Mucosa of descending colon (tissue), 3 donors: ENCODE measurements around the gene VKORC1. TPM values are rescaled to one million over a fixed set of nuclear protein-coding genes. Genes with fewer than 3 reads are reported as not detected.

Experiments used
- ATAC-seq: fragments of 200-7000 bp; cut with Tn5 transposase; one replicate; pipeline ENCODE4 v1.9.1; 2020; ENCODE audit warnings: mild to moderate bottlenecking, moderate library complexity
- DNase-seq, 3 donors: peaks; one replicate each; pipeline ENCODE4 v3.0.0-alpha.2; 2020
- H3K36me3 ChIP-seq: fragments of 200-600 bp; one replicate; pipeline ENCODE4 v1.8.0; 2021; ENCODE audit warnings: low read depth, mild to moderate bottlenecking
- H3K4me1 ChIP-seq: fragments of 200-600 bp; one replicate; pipeline ENCODE4 v1.8.0; 2021; ENCODE audit warnings: low read depth, mild to moderate bottlenecking
- H3K4me3 ChIP-seq: fragments of 200-600 bp; one replicate; pipeline ENCODE4 v1.8.0; 2021; ENCODE audit warnings: mild to moderate bottlenecking
- H3K9me3 ChIP-seq: fragments of 200-600 bp; one replicate; pipeline ENCODE4 v1.8.0; 2021; ENCODE audit warnings: mild to moderate bottlenecking
- intact Hi-C, 2 donors: fragments of 100-400 bp; cut with DNase I in 1 of 2; cut with micrococcal nuclease in 1 of 2; formaldehyde crosslinking; loops; one replicate each; pipeline versions ENCODE4 v1.11.0 to v1.11.1; 2022; cut with DNase I, micrococcal nuclease
- total RNA-seq, 3 donors: library from RNA; stranded (reverse); fragmentation: NEBNext Ultra II Directional in 2 of 3; extraction: Animal tissue kit (Norgen Biotek cat#: 25700) in 2 of 3; gene quantifications; one replicate each; pipeline versions ENCODE4 v1.2.1 to v1.2.4, GENCODE V29; 2021 to 2023
- TF ChIP-seq, protein P1 (sequence below): fragments of 200-600 bp; IDR thresholded peaks from one replicate; pipeline ENCODE4 v1.8.0; 2022; ENCODE audit warnings: antibody characterized with exemption, mild to moderate bottlenecking
- donor health status: DM: no; HTN: no; CAD: no; lungs with moderate emphysema.
- donor health status: DM: no; HTN: no; CAD: no.
- donor health status: DM: no; HTN: yes; CAD: no.

VKORC1 gene
- total RNA-seq, 3 donors from 2014 or later: 31.9 to 67.9 (median 41.3) TPM

GRCh38 chr16:31079342-31079944 lies 15.2 kb downstream of the VKORC1 start:
- ATAC-seq: no peak
- H3K36me3 ChIP-seq: peaks cover 3% of the 10 kb centered on the region
- TF ChIP-seq, protein P1, sequence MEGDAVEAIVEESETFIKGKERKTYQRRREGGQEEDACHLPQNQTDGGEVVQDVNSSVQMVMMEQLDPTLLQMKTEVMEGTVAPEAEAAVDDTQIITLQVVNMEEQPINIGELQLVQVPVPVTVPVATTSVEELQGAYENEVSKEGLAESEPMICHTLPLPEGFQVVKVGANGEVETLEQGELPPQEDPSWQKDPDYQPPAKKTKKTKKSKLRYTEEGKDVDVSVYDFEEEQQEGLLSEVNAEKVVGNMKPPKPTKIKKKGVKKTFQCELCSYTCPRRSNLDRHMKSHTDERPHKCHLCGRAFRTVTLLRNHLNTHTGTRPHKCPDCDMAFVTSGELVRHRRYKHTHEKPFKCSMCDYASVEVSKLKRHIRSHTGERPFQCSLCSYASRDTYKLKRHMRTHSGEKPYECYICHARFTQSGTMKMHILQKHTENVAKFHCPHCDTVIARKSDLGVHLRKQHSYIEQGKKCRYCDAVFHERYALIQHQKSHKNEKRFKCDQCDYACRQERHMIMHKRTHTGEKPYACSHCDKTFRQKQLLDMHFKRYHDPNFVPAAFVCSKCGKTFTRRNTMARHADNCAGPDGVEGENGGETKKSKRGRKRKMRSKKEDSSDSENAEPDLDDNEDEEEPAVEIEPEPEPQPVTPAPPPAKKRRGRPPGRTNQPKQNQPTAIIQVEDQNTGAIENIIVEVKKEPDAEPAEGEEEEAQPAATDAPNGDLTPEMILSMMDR: no peak

DNA sequence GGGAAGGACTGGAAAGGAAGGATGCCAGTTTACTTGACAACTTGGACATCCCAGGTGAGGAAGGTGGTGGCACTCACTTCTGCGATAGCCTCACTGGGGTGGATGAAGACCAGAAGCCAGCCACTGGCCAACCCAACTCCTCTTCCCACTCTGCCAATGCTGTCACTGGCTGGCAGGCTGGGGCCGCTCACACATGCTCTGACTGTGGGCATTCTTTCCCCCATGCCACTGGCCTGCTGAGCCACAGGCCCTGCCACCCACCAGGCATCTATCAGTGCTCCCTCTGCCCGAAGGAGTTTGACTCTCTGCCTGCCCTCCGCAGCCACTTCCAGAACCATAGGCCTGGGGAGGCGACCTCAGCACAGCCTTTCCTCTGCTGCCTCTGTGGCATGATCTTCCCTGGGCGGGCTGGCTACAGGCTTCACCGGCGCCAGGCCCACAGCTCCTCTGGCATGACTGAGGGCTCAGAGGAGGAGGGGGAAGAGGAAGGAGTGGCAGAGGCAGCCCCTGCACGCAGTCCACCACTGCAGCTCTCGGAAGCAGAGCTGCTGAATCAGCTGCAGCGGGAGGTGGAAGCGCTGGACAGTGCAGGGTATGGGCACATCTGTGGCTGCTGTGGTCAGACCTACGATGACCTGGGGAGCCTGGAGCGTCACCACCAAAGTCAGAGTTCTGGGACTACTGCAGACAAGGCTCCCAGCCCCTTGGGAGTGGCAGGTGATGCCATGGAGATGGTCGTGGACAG lies 15.8 kb downstream of the VKORC1 start:
- Histone ChIP-seq H3K9me3 (no peaks in the 10 kb centered on the region), H3K36me3 (peaks cover 3% of the 10 kb centered on the region), H3K4me1 (peaks cover 8% of the 10 kb centered on the region), H3K4me3 (no peak overlapping the region)
- DNase-seq (no peak), ATAC-seq (no peak)
- TF ChIP-seq, protein P1: no peak
- intact Hi-C loops: loop anchor here in 1 of 2 donors (10.0 kb wide), 1 partner anchor 94 kb away; the partner anchor contains the start of gene HSD3B7

More at GRCh38 chr16:31079342-31079944, 15.2 kb downstream of the VKORC1 start:
- no peak for DNase-seq
- H3K4me1 ChIP-seq: peaks cover 8% of the 10 kb centered on the region
- no peak overlapping the region for H3K4me3 ChIP-seq
- intact Hi-C loops: loop anchor here in 1 of 2 donors (10.0 kb wide), 1 partner anchor 95 kb away; the partner anchor contains the start of gene HSD3B7
- no peaks in the 10 kb centered on the region for H3K9me3 ChIP-seq

- intact Hi-C loops: loop anchor here in 1 of 2 donors (10.0 kb wide), 1 partner anchor 93 kb away; the partner anchor contains the start of gene HSD3B7
- Histone ChIP-seq H3K4me1 (peaks cover 8% of the 10 kb centered on the region), H3K36me3 (peaks cover 3% of the 10 kb centered on the region), H3K9me3 (no peaks in the 10 kb centered on the region), H3K4me3 (no peak overlapping the region)
- ATAC-seq (no peak), DNase-seq (no peak)
- TF ChIP-seq, protein P1: no peak
These were observed 16.8 kb downstream of the VKORC1 start for GRCh38 chr16:31077592-31078396.

DNA sequence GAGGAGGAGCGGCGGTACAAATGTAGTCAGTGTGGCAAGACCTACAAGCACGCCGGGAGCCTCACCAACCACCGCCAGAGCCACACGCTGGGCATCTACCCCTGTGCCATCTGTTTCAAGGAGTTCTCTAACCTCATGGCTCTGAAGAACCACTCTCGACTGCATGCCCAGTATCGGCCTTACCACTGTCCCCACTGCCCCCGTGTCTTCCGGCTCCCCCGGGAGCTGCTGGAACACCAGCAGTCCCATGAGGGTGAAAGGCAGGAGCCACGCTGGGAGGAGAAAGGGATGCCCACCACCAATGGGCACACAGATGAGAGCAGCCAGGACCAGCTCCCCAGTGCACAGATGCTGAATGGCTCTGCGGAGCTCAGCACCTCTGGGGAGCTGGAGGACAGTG lies 17.6 kb downstream of the VKORC1 start:
- intact Hi-C loops: loop anchor here in 1 of 2 donors (10.0 kb wide), 1 partner anchor 92 kb away; the partner anchor contains the start of gene HSD3B7
- peaks cover 15% of the 10 kb centered on the region for H3K4me1 ChIP-seq
- H3K36me3 ChIP-seq: peaks cover 3% of the 10 kb centered on the region

DNA sequence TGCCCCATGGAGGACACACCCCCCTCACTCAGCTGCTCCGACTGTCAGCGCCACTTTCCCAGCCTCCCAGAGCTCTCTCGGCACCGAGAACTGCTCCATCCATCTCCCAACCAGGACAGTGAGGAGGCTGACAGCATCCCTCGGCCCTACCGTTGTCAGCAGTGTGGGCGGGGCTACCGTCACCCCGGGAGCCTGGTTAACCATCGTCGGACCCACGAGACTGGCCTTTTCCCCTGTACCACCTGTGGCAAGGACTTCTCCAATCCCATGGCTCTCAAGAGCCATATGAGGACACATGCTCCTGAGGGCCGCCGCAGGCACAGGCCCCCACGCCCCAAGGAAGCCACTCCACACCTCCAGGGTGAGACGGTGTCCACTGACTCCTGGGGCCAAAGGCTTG lies 18.3 kb downstream of the VKORC1 start:
- DNase-seq (no peak), ATAC-seq (no peak)
- peaks cover 3% of the 10 kb centered on the region for H3K36me3 ChIP-seq
- TF ChIP-seq, protein P1: no peak
- intact Hi-C loops: loop anchor here in 1 of 2 donors (10.0 kb wide), 1 partner anchor 92 kb away; the partner anchor contains the start of gene HSD3B7
- H3K4me3 ChIP-seq: no peak overlapping the region
- H3K9me3 ChIP-seq: no peaks in the 10 kb centered on the region
- peaks cover 17% of the 10 kb centered on the region for H3K4me1 ChIP-seq

More for the DNA sequence above, 17.6 kb downstream of the VKORC1 start:
- Histone ChIP-seq H3K9me3 (no peaks in the 10 kb centered on the region), H3K4me3 (no peak overlapping the region)
- no peak for ATAC-seq
- TF ChIP-seq, protein P1: no peak
- no peak for DNase-seq
